Measurements from ENCODE around the gene FHAD1.
"Not testable (repeated sequence)": the region's sequence is repeated elsewhere in the genome, so short reads cannot be mapped to it uniquely, and the experiment has no call there.

FHAD1 gene

GRCh38 chr1:15277933-15278332 lies 30.9 kb downstream of the FHAD1 start:
- DNase-seq = no peak

GRCh38 chr1:15279576-15280230 lies 32.7 kb downstream of the FHAD1 start:
- DNase-seq = no peak

DNA sequence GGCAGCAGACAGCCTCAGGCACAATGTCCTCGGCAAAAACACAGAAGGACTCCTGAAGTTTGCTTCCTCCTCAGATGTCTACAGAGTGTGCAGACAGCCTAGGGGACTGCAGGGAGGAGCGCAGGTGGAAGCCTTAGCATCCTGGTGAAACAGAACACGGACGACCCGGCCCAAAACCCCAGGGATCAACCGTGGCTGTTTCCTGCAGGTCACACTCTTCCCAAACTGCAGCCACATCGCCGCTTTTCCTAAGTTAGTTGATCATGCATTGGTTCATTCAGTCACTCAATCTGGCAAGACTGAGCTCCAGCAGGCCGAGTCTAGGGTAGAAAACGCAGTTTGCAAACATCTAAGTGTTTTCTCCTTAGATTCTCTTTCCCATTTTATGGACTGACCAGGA lies 33.4 kb downstream of the FHAD1 start:
- no peak for DNase-seq

GRCh38 chr1:15282038-15282437 lies 35.0 kb downstream of the FHAD1 start:
- no peak for DNase-seq

DNA sequence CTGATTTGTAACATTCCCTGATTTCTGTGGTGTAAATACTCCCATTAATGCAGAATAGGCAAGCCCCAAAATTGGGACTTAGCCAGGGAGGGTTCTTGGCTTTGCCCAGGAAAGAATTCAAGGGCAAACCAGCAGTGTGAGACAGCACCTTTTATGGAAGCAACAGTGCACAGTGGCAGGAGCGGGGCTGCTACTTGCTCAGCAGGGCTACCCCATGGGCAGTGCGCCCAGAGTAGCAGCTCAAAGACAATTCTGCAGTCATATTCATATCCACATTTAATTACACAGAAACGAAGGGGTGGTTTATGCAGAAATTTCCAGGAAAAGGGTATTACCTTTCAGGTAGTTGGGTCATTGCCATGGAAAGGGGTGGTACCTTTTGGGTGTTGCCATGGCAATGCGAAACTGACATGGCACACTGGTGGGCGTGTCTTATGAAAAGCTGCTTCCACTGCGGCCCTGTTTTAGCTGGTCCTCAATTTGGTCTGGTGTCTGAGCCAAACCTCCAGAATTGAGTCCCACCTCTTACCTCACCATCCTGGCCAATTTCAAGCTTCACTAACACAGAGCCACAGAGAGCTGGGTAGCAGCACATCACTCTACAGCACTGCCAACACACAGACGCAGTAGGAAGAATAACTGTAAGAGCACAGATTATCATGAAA lies 35.9 kb downstream of the FHAD1 start:
- DNase-seq = no peak

DNA sequence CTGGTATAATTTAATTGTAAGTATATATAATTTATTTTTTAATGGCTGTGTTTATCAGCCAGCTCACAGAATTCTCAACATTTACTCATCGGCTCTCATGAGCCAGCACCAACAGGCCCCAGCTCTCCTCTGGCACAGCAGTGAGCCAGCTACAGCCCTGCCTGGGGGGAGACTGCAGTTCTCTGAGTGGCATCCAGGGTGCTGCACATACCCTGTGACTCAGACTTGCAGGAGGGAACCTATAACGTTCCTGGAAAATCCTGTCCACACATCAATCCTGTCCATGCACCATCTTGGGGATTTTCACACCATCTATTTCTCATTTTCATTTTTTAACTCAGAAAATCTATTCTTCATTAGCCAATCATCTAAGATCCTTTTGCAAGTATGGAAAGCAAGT lies 36.5 kb downstream of the FHAD1 start:
- no peak for DNase-seq

DNA sequence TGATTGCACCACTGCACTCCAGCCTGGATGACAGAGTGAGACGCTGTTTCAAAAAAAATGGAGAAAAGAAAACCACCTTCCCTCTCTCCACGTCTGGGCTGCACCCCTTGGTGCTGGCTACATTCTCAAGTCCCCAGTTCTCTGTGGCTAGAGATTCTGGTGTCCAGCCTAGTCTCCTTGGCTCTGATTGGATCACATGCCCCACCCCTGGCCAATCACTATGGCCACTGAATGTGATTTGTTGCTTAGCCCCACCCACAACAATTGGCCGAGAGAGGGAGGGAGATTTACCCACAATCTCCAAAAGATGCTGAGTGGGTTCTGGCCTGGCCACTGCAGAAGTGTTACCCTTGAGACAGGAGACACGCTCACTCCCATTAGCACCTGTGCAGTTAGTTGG lies 39.4 kb downstream of the FHAD1 start:
- DNase-seq = no peak

GRCh38 chr1:15287035-15287979 lies 40.3 kb downstream of the FHAD1 start:
- DNase-seq = no peak

GRCh38 chr1:15288173-15288926 lies 41.3 kb downstream of the FHAD1 start:
- no peak for DNase-seq

GRCh38 chr1:15289251-15289651 lies 42.2 kb downstream of the FHAD1 start:
- no peak for DNase-seq

DNA sequence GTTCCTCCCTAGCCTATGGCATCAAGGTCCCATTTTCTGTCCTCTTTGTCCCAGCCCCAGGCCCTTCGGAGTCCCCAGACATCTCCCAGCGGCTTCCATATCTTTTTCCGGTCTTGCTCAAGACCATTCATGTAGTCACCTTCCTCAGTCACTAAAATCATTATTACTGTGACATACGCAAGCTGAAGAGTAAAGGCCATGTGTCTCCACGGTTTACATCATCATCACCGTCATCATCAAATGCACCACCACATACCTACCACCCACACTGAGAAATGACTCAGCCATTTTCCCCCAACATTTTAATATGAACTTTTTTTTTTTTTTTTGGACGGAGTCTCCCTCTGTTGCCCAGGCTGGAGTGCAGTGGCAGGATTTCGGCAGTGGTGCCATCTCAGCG lies 43.4 kb downstream of the FHAD1 start:
- DNase-seq = peak; percentile 72

- no peak for DNase-seq
Measured at GRCh38 chr1:15295696-15296095, 48.7 kb downstream of the FHAD1 start.

DNA sequence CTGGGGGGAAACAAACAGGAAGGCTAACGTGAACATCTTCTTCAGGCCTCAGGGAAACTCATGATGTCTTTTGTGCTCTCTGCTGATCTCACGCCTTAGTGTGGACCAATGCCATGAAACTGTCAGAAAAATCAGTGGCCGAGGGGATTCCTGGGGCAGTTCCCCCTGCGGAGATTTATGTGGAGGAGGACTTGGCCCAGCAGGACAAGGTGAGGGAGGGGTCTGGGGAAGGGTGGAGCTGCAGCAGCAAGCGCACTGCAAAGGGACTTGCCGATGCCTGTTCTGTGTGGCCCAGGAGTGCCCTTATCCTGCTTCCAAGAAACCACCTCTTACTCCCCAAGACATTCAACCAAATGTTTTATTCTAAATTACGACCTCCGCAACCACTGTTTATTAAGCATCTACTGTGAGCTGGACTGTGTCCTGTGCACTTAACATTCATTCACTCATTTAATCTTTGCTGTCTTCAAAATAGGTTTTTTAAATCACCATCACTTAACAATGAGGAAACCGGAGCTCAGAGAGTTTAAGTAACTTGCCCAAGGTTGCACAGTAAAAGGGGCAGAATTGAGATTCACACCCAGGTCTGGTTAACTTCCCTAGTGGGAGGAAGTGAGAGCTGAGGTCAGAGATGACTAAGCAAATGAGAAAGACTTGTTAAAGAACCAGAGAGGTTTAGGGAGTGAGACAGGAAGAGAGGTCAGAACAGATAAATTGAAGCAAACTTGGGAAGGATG lies 49.7 kb downstream of the FHAD1 start:
- DNase-seq = no peak

- not testable (repeated sequence) for DNase-seq
Measured at GRCh38 chr1:15297975-15298374, 51.0 kb downstream of the FHAD1 start.

DNA sequence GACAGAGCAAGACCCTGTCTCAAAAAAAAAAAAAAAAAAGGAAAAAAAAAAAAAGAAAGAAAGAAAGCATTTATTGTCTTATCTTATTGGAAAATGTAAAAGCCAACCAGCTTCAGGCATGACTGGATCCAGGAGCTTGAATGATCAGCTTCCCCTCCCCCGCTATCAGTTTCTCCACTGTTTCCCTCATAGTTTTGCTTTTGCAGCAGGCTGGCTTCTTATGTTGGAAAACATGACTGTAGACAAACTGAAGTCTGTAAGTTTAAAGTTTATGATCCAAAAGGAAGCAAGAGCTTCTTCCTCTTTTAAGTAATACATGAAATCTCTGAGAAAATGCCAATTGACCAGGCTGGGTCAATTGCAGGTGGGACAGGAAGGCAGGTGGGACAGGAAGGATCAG lies 52.2 kb downstream of the FHAD1 start:
- no peak for DNase-seq

DNA sequence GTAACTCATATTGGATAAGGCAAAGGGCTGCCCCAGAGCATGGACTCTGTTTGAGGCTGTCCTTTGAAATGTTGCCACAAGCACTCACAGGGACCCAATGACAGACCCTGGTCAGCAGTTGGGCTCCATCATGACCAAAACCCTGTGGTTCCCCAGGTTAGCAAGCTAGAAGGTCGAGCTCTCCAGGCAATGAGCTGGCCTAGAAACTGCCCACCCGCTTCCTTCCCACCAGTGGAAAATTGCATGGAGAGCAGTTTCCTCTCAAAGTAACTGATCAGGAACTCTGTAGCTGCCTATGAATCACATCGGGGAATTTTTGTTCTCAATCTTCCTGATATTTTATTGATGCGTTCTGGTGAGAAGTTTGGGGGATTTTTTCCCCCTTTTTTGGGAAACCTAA lies 52.8 kb downstream of the FHAD1 start:
- no peak for DNase-seq

DNA sequence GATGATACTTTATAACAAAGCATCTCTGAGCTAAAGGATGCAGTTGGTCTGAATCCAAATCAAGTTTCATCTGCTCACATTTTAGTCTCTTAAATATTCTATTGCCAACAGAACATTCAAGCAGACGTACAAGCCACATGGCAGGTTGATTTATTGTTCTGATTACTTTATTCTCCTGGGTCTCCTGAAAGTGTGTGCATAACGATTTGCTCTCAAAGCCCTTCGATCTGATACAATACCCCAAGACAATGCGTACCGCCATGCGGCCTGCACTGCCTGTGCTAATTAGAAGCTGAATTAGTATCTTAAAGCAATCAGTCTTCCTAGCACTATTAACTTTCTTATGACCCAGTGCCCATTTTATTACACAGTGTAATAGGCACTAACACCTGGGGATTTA lies 56.9 kb downstream of the FHAD1 start:
- DNase-seq = no peak

GRCh38 chr1:15304708-15305467 lies 57.9 kb downstream of the FHAD1 start:
- DNase-seq = no peak

- peak; percentile 73 for DNase-seq
Measured at GRCh38 chr1:15305468-15305770, 58.4 kb downstream of the FHAD1 start.

DNA sequence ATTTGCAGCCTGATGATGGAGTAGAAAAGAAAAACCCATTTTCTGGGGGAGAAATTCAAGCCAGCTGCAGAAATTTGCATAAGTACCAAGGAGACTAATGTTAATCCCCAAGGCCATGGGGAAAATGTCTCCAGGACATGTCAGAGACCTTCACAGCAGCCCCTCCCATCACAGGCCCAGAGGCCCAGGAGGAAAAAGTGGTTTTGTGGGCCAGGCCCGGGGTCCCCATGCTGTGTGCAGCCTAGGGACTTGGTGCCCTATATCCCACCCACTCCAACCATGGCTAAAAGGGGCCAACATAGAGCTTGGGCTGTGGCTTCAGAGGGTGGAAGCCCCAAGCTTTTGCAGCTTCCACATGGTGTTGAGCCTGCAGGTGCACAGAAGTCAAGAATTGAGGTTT lies 59.3 kb downstream of the FHAD1 start:
- not testable (repeated sequence) for DNase-seq

DNA sequence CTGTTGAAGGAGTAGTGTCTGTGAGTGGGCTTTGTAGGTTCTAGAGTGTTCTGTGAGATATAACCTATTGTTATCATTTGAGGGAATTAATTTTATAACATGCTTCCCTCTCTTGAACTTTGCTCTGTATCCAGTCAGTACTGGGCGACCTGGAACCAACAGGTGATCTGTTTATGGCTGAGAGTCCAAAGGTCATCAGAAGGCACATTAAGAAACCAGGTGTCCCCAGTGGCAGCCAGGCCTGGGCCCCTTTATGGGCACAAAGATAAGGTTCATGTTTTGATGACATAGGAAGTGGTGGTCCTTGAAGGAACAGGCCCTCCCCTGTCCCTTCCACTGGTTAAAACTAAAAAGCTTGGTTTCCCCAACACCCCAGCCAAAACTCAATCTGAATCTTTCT lies 61.1 kb downstream of the FHAD1 start:
- no peak for DNase-seq

GRCh38 chr1:15308621-15309027 lies 61.6 kb downstream of the FHAD1 start:
- DNase-seq = no peak

Data from fibroblast of skin of right quadriceps (primary cell).